ENCODE data around the gene CUX1.
"Not testable (repeated sequence)": the region's sequence is repeated elsewhere in the genome, so short reads cannot be mapped to it uniquely, and the experiment has no call there.

CUX1 gene

DNA sequence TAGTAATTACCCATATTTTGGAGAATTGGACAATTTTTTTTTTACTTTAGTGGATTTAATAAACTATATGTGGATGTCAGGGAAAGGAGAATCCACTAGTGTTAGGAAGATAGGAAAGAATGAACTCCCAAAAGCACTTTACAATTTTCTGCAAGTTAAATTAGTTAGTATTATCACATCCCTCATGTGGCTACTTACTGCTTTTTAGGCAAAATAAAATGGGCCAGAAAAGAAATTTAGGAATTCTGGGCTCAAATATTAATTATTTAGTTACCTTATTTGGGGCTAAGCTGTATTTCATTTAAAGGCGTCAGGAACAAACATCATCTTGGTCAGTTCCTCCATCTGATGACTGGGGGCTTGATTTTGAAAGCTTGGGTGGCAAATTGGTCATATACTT lies 4.8 kb upstream of the CUX1 start:
- in situ Hi-C loops (cut with HindIII; ENCODE audit: low pct_unique_long_range_greater_than_20kb, low sequenced_read_pairs): no loop called here
- DNase-seq (ENCODE audit: low read depth in 1 of 2, low spot score in 1 of 2): no peak
- no peak for TF ChIP-seq JUND (IDR thresholded peaks at IDR 0.05; ENCODE audit: low read depth)

GRCh38 chr7:101813402-101814019 lies 3.9 kb upstream of the CUX1 start:
- no peak for DNase-seq (ENCODE audit: low read depth in 1 of 2, low spot score in 1 of 2)
- TF ChIP-seq JUND (IDR thresholded peaks at IDR 0.05; ENCODE audit: low read depth): no peak
- in situ Hi-C loops (cut with HindIII; ENCODE audit: low pct_unique_long_range_greater_than_20kb, low sequenced_read_pairs): no loop called here

GRCh38 chr7:101814081-101814990 lies 3.1 kb upstream of the CUX1 start:
- peak; percentile 64 to 77 for DNase-seq (ENCODE audit: low read depth in 1 of 2, low spot score in 1 of 2)
- no peak for TF ChIP-seq JUND (IDR thresholded peaks at IDR 0.05; ENCODE audit: low read depth)
- in situ Hi-C loops (cut with HindIII; ENCODE audit: low pct_unique_long_range_greater_than_20kb, low sequenced_read_pairs): no loop called here

DNA sequence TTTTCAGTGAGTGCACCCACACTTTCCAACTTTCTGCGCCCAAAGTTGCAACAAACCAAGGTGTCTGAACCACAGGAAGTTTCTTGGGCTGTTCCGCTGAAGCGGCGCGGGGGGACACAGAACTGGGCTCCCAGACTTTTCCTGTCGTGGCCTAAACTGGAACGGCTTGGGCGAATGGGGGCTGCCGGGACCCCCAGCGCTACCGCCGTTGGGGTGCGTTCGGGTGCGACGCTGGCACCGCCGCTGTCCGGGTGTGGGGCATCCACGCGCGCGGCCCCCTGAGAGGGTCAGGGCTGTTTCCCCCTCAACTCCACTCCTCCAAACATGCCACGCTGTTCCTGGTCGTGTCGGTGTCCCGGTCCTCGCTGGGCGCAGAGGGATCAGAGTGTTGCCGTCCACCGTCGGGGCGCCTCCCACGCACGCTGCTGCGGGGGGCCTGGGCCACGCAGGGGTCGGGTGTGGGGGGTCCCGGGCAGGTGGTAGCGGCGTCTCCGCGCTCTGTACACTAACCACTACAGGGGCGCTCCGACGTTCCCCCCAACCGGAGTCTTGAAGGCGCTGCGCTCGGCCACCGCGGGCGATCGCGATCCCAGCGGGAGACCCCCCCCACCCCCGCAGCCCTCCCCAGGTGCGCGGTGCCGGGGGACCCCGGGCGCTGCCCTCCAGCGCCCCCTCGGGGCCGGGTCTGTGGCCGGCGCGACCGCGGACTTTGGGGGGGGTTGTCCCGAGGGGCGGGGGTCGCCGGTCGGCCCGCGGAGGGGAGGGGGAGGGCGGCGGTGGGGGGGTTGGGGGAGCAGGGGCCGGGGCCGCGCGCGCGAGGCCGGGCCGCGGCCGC lies 2.2 kb upstream of the CUX1 start:
- DNase-seq (ENCODE audit: low read depth in 1 of 2, low spot score in 1 of 2): peak in 1 of 2 experiments; percentile 41
- in situ Hi-C loops (cut with HindIII; ENCODE audit: low pct_unique_long_range_greater_than_20kb, low sequenced_read_pairs): no loop called here
- no peak for TF ChIP-seq JUND (IDR thresholded peaks at IDR 0.05; ENCODE audit: low read depth)

GRCh38 chr7:101815826-101816594 lies 1.4 kb upstream of the CUX1 start:
- in situ Hi-C loops (cut with HindIII; ENCODE audit: low pct_unique_long_range_greater_than_20kb, low sequenced_read_pairs): no loop called here
- no peak for TF ChIP-seq JUND (IDR thresholded peaks at IDR 0.05; ENCODE audit: low read depth)
- DNase-seq (ENCODE audit: low read depth in 1 of 2, low spot score in 1 of 2): peak; percentile 75 to 87

DNA sequence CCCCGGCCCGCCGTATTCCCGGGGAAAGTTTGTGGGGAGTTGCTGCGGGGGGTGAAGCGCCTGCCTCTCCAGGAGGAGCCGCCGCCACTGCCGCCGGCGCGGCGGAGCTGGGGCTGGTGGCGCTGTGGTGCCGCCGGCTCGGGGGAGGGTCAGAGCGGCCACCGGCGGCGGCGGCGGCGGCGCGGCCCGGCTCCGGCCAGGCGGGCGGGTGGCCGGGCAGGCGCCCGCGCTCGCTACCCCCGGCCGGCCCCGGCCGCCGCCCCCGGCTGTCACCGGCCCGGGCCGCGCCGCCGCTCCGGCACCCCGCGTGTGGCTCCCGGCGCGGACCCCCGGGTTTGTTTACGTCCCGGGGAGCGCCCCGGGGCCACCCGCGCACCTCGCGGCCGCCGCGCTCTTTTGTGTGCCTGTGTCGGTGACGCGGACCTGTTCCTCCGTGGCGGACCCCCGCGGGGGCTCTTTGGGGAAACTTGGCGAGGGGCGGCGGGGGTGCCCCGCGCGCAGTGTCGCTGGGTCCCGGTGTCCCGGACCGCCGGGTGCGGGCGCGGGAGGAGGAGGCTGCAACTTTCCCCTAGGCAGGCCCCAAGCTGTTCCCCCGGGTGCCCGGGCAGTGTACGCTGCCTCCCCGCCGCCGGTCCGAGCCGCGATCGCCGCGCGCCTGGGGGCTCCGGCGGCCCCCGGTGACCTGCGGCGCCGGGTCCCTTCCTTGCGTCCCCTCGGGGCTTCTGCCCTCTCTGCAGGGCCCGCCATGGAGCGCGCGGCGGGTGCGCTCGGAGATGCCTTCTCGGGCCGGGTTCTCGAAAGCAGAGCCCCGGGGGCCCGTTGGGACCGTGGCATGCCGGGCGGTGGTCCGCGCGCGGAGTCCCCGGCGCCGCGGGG lies 593 bp upstream of the CUX1 start:
- peak; percentile 50 to 69 for DNase-seq (ENCODE audit: low read depth in 1 of 2, low spot score in 1 of 2)
- in situ Hi-C loops (cut with HindIII; ENCODE audit: low pct_unique_long_range_greater_than_20kb, low sequenced_read_pairs): no loop called here
- TF ChIP-seq JUND (IDR thresholded peaks at IDR 0.05; ENCODE audit: low read depth): no peak

DNA sequence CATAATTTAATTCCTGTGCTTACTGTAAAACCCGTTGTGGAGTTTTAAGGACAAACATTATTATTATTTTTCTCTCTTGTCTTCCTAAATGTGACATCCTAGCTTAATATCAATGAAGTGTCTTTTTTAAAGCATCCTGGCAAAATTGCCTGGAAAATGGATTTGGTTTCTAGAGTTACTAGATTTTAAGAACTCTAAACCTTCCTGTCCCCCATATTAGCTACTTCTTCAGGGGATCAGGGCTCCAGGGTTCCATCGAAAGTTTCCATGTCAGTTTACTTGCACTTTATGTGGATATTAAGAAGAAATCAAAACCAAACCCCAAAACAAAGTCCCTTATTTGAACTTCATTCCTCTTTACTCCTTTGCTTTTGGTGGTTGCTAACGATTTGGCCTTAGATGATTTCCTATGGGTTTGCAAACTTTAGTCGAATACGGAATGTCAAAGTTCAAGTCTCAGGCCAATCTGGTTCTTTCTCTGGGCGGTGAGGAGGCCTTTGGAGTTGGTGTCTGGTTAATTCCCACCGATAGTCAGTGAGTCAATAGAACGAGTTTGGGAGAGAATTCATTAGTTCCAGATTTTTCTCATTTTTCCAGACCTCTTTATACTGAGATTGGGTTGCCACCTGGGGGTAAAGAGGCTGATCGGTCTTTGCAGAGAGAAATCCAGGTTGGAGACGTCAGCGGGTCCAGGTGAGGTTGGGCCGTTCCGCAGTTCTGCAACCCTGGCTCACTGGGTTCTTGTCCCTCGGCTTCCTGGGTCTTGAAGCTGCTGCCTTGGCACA lies 1.1 kb downstream of the CUX1 start:
- in situ Hi-C loops (cut with HindIII; ENCODE audit: low pct_unique_long_range_greater_than_20kb, low sequenced_read_pairs): no loop called here
- no peak for DNase-seq (ENCODE audit: low read depth in 1 of 2, low spot score in 1 of 2)
- TF ChIP-seq JUND (IDR thresholded peaks at IDR 0.05; ENCODE audit: low read depth): no peak

DNA sequence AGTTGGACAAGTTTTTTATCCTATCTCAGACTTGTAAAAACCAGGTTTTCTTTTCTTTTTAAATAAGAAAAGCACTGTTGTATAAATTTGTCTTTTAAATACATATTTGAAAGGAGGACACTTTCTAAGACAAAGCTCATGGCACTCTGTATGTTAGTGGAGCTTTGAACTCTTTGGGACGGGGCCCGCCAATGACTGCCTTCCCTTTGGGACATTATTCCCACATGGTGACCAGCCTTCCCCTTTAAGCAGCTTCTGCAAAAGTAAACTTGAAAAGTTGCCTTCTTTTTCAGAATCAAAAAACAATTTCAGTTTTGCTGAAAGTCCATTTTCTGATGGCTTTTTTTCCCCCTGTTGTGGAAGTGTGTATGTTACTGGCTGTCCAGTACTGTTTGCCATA lies 1.8 kb downstream of the CUX1 start:
- no peak for DNase-seq (ENCODE audit: low read depth in 1 of 2, low spot score in 1 of 2)
- TF ChIP-seq JUND (IDR thresholded peaks at IDR 0.05; ENCODE audit: low read depth): no peak
- in situ Hi-C loops (cut with HindIII; ENCODE audit: low pct_unique_long_range_greater_than_20kb, low sequenced_read_pairs): no loop called here

GRCh38 chr7:101819913-101820522 lies 2.6 kb downstream of the CUX1 start:
- no peak for DNase-seq (ENCODE audit: low read depth in 1 of 2, low spot score in 1 of 2)
- in situ Hi-C loops (cut with HindIII; ENCODE audit: low pct_unique_long_range_greater_than_20kb, low sequenced_read_pairs): no loop called here
- no peak for TF ChIP-seq JUND (IDR thresholded peaks at IDR 0.05; ENCODE audit: low read depth)

DNA sequence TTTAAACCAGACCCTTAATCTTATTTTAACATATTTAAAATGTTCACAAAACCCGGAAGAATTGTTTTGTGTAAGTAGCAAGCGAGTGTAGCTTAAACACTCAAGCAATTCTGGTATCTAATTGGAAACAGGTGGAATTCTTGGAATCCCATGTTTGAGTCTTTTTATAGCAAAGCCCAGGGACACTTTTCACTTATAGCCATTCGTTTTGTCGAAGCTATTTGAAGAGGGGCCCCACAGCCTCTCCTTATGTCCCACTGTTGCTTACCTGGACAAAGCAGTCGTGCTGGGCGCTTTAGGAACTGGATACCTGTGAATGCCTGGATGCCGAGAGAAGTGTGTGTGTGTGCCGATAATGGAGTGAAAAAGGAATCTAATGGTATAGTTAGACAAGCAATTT lies 3.3 kb downstream of the CUX1 start:
- TF ChIP-seq JUND (IDR thresholded peaks at IDR 0.05; ENCODE audit: low read depth): no peak
- no peak for DNase-seq (ENCODE audit: low read depth in 1 of 2, low spot score in 1 of 2)
- in situ Hi-C loops (cut with HindIII; ENCODE audit: low pct_unique_long_range_greater_than_20kb, low sequenced_read_pairs): no loop called here

DNA sequence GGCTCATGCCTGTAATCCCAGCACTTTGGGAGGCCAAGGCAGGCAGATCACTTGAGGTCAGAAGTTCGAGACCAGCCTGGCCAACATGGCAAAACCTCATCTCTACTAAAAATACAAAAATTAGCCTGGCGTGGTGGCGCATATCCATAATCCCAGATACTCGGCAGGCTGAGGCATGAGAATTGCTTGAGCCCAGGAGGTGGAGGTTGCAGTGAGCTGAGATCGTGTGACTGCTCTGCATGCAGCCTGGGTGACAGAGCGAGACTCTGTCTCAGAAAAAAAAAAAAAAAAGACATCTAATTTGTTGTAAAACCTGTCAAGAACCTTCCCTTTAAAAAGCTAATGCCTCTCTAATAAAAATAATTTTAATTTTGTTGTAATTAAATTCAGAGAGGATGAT lies 5.2 kb downstream of the CUX1 start:
- DNase-seq (ENCODE audit: low read depth in 1 of 2, low spot score in 1 of 2); in situ Hi-C loops (cut with HindIII; ENCODE audit: low pct_unique_long_range_greater_than_20kb, low sequenced_read_pairs): not testable (repeated sequence)
